ENCODE data around the gene TPP2. TPM values are rescaled to one million over a fixed set of nuclear protein-coding genes. Genes with fewer than 3 reads are reported as not detected.

The TPP2 gene
- total RNA-seq, 1 experiment from 2014 or later = 68.3 TPM

GRCh38 chr13:102564564-102564963 lies 32.2 kb upstream of the TPP2 start:
- Mint-ChIP-seq H3K4me3 (no peak overlapping the region), H3K9me3 (no peaks in the 10 kb centered on the region), H3K36me3 (no peaks in the 10 kb centered on the region), H3K27me3 (ENCODE audit: low read depth) (peaks cover 2% of the 10 kb centered on the region; the same call in 1 of the 2 replicates), H3K27ac (no peak overlapping the region), H3K4me1 (peaks cover 2% of the 10 kb centered on the region; the same call in 1 of the 2 replicates)
- TF ChIP-seq MYBL2 (CRISPR knock-in tag; IDR thresholded peaks at IDR 0.05) (no peak), ZNF671 (CRISPR knock-in tag; IDR thresholded peaks at IDR 0.05) (no peak), USF2 (CRISPR knock-in tag; IDR thresholded peaks at IDR 0.05) (no peak), ATF2 (CRISPR knock-in tag; IDR thresholded peaks at IDR 0.05; ENCODE audit: borderline replicate concordance, low read depth) (no peak), PRRX2 (CRISPR knock-in tag; IDR thresholded peaks at IDR 0.05) (no peak), ZBTB43 (CRISPR knock-in tag; IDR thresholded peaks at IDR 0.05) (no peak), FOXJ3 (CRISPR knock-in tag; IDR thresholded peaks at IDR 0.05; ENCODE audit: borderline replicate concordance) (no peak), SMAD3 (CRISPR knock-in tag; IDR thresholded peaks at IDR 0.05; ENCODE audit: borderline replicate concordance) (no peak), ZNF512 (CRISPR knock-in tag; IDR thresholded peaks at IDR 0.05; ENCODE audit: borderline replicate concordance) (no peak), TP53 (CRISPR knock-in tag; IDR thresholded peaks at IDR 0.05) (no peak), E2F5 (CRISPR knock-in tag; IDR thresholded peaks at IDR 0.05) (no peak)
- DNase-seq (ENCODE audit: low spot score) (no peak), ATAC-seq (no peak)
- ChIA-PET POLR2A (no interaction called here), CTCF (interaction anchor here (0.9 to 3.3 kb wide), 3 partner anchors 9 to 423 kb away, joined by 3 to 14 read pairs (median 6); no protein-coding TSS in a partner anchor)

GRCh38 chr13:102566513-102566912 lies 30.3 kb upstream of the TPP2 start:
- Mint-ChIP-seq H3K4me1 (peaks cover 6% of the 10 kb centered on the region; the same call in 1 of the 2 replicates), H3K9me3 (no peaks in the 10 kb centered on the region), H3K4me3 (no peak overlapping the region), H3K27me3 (ENCODE audit: low read depth) (peaks cover 2% of the 10 kb centered on the region; the same call in 1 of the 2 replicates), H3K36me3 (no peaks in the 10 kb centered on the region), H3K27ac (no peak overlapping the region)
- CTCF ChIA-PET = interaction anchor here (1.1 to 3.3 kb wide), 3 partner anchors 10 to 304 kb away, joined by 6 to 14 read pairs (median 7); no protein-coding TSS in a partner anchor
- POLR2A ChIA-PET = no interaction called here
- TF ChIP-seq MYBL2 (CRISPR knock-in tag; IDR thresholded peaks at IDR 0.05) (no peak), ZNF138 (CRISPR knock-in tag; conservative IDR thresholded peaks at IDR 0.05) (no peak), ESRRA (CRISPR knock-in tag; IDR thresholded peaks at IDR 0.05; ENCODE audit: borderline replicate concordance) (no peak), PREB (CRISPR knock-in tag; IDR thresholded peaks at IDR 0.05; ENCODE audit: borderline replicate concordance) (no peak), ZNF512 (CRISPR knock-in tag; IDR thresholded peaks at IDR 0.05; ENCODE audit: borderline replicate concordance) (no peak), CREM (CRISPR knock-in tag; IDR thresholded peaks at IDR 0.05) (no peak), PRDM15 (CRISPR knock-in tag; IDR thresholded peaks at IDR 0.05) (no peak), RELA (CRISPR knock-in tag; IDR thresholded peaks at IDR 0.05; ENCODE audit: borderline replicate concordance) (no peak), JUN (CRISPR knock-in tag; IDR thresholded peaks at IDR 0.05) (no peak), TP53 (CRISPR knock-in tag; IDR thresholded peaks at IDR 0.05) (no peak), FOXJ3 (CRISPR knock-in tag; IDR thresholded peaks at IDR 0.05; ENCODE audit: borderline replicate concordance) (no peak), ZNF416 (CRISPR knock-in tag; IDR thresholded peaks at IDR 0.05) (no peak)
- no peak for ATAC-seq
- DNase-seq (ENCODE audit: low spot score) = no peak
